ENCODE data around the gene GNG11.

The GNG11 gene

GRCh38 chr7:93938293-93938692 lies 16.8 kb downstream of the GNG11 start (continued):
- TF ChIP-seq ZSCAN30 (tag by site-specific recombination; IDR thresholded peaks at IDR 0.05) (no peak), ZNF600 (tag by site-specific recombination; IDR thresholded peaks at IDR 0.05) (no peak)

- CTCF ChIA-PET = interaction anchor here (0.6 kb wide), 1 partner anchor 702 kb away, joined by 4 read pairs; no protein-coding TSS in a partner anchor
- no peak overlapping the region for H3K4me3 ChIP-seq (ENCODE audit: low read depth, low read length)
- TF ChIP-seq ZNF18 (tag by site-specific recombination; IDR thresholded peaks at IDR 0.05) (no peak), ZNF830 (tag by site-specific recombination; IDR thresholded peaks at IDR 0.05; ENCODE audit: low read depth) (no peak), ZNF155 (tag by site-specific recombination; IDR thresholded peaks at IDR 0.05) (no peak), ZNF302 (tag by site-specific recombination; IDR thresholded peaks at IDR 0.05; ENCODE audit: low read depth) (no peak), YY2 (tag by site-specific recombination; IDR thresholded peaks at IDR 0.05) (no peak), ZNF223 (tag by site-specific recombination; IDR thresholded peaks at IDR 0.05) (no peak), EGR2 (tag by site-specific recombination; IDR thresholded peaks at IDR 0.05; ENCODE audit: low read depth) (no peak), SP2 (tag by site-specific recombination; IDR thresholded peaks at IDR 0.05) (no peak), ZNF423 (tag by site-specific recombination; IDR thresholded peaks at IDR 0.05) (no peak)
- TF ChIP-seq, protein P1, sequence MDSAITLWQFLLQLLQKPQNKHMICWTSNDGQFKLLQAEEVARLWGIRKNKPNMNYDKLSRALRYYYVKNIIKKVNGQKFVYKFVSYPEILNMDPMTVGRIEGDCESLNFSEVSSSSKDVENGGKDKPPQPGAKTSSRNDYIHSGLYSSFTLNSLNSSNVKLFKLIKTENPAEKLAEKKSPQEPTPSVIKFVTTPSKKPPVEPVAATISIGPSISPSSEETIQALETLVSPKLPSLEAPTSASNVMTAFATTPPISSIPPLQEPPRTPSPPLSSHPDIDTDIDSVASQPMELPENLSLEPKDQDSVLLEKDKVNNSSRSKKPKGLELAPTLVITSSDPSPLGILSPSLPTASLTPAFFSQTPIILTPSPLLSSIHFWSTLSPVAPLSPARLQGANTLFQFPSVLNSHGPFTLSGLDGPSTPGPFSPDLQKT (IDR thresholded peaks at IDR 0.05; ENCODE audit: borderline replicate concordance, low read depth, low read length) = no peak
- no peaks in the 10 kb centered on the region for H3K4me1 ChIP-seq (ENCODE audit: control insufficient read depth, insufficient read depth, low read length)
- H3K9me3 ChIP-seq (ENCODE audit: control insufficient read depth, insufficient read depth, low read depth, low read length) = no peaks in the 10 kb centered on the region
- H3K36me3 ChIP-seq (ENCODE audit: control insufficient read depth in 2 of 2, insufficient read depth in 1 of 2, low read length in 2 of 2) = no peaks in the 10 kb centered on the region
- no peak overlapping the region for H3K27ac ChIP-seq (ENCODE audit: extremely low read depth, low read depth, low read length)
- POLR2A ChIA-PET = no interaction called here
These were observed 20.4 kb downstream of the GNG11 start for GRCh38 chr7:93941945-93942344.

- no peak for TF ChIP-seq ZNF214 (tag by site-specific recombination; IDR thresholded peaks at IDR 0.05; ENCODE audit: borderline replicate concordance)
- TF ChIP-seq ZNF23 (tag by site-specific recombination; IDR thresholded peaks at IDR 0.05; ENCODE audit: borderline replicate concordance) = no peak
- TF ChIP-seq PRDM1 (tag by site-specific recombination; IDR thresholded peaks at IDR 0.05) = peak; percentile 40; the same call in 1 of the 2 replicates
- no peak for TF ChIP-seq ZNF184 (tag by site-specific recombination; IDR thresholded peaks at IDR 0.05)
- H3K27ac ChIP-seq (ENCODE audit: extremely low read depth, low read depth, low read length) = no peak overlapping the region
- H3K9me3 ChIP-seq (ENCODE audit: control insufficient read depth, insufficient read depth, low read depth, low read length) = no peaks in the 10 kb centered on the region
- ChIA-PET CTCF (interaction anchor here (0.6 kb wide), 1 partner anchor 1785 kb away, joined by 3 read pairs; no protein-coding TSS in a partner anchor), POLR2A (no interaction called here)
- H3K4me1 ChIP-seq (ENCODE audit: control insufficient read depth, insufficient read depth, low read length) = no peaks in the 10 kb centered on the region
- no peaks in the 10 kb centered on the region for H3K36me3 ChIP-seq (ENCODE audit: control insufficient read depth in 2 of 2, insufficient read depth in 1 of 2, low read length in 2 of 2)
- no peak overlapping the region for H3K4me3 ChIP-seq (ENCODE audit: low read depth, low read length)
These were observed 22.4 kb downstream of the GNG11 start for GRCh38 chr7:93943816-93944540.

DNA sequence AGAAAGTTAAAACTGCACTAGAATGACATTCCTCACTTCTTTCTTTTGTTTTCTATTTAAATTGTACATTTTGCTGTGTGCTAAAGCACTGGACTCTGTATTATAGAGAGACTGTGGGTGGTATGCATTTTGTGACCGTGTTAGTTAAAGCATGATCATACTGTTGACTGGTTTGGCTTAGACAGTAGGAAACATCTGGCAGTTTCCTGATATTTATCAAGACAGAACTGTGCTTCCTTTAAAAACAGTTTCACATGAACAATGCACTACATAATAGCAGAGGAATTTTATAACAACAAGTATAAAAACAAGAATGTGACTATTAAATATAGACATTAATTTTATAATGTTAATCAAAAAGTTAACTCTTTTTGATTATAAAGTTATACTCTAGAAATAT lies 23.1 kb downstream of the GNG11 start:
- H3K9me3 ChIP-seq (ENCODE audit: control insufficient read depth, insufficient read depth, low read depth, low read length) = no peaks in the 10 kb centered on the region
- no peak overlapping the region for H3K4me3 ChIP-seq (ENCODE audit: low read depth, low read length)
- no peak overlapping the region for H3K27ac ChIP-seq (ENCODE audit: extremely low read depth, low read depth, low read length)
- H3K36me3 ChIP-seq (ENCODE audit: control insufficient read depth in 2 of 2, insufficient read depth in 1 of 2, low read length in 2 of 2) = no peaks in the 10 kb centered on the region
- H3K4me1 ChIP-seq (ENCODE audit: control insufficient read depth, insufficient read depth, low read length) = no peaks in the 10 kb centered on the region
- POLR2A ChIA-PET = no interaction called here
- CTCF ChIA-PET = no interaction called here
- no peak for TF ChIP-seq ZNF623 (tag by site-specific recombination; IDR thresholded peaks at IDR 0.05)
- no peak for TF ChIP-seq ZNF629 (tag by site-specific recombination; IDR thresholded peaks at IDR 0.05)
- TF ChIP-seq SETDB1 (IDR thresholded peaks at IDR 0.05; ENCODE audit: insufficient read length, low read length) = no peak
- TF ChIP-seq, protein P2, sequence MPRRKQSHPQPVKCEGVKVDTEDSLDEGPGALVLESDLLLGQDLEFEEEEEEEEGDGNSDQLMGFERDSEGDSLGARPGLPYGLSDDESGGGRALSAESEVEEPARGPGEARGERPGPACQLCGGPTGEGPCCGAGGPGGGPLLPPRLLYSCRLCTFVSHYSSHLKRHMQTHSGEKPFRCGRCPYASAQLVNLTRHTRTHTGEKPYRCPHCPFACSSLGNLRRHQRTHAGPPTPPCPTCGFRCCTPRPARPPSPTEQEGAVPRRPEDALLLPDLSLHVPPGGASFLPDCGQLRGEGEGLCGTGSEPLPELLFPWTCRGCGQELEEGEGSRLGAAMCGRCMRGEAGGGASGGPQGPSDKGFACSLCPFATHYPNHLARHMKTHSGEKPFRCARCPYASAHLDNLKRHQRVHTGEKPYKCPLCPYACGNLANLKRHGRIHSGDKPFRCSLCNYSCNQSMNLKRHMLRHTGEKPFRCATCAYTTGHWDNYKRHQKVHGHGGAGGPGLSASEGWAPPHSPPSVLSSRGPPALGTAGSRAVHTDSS (tag by site-specific recombination; IDR thresholded peaks at IDR 0.05) = no peak
- TF ChIP-seq, protein P3, sequence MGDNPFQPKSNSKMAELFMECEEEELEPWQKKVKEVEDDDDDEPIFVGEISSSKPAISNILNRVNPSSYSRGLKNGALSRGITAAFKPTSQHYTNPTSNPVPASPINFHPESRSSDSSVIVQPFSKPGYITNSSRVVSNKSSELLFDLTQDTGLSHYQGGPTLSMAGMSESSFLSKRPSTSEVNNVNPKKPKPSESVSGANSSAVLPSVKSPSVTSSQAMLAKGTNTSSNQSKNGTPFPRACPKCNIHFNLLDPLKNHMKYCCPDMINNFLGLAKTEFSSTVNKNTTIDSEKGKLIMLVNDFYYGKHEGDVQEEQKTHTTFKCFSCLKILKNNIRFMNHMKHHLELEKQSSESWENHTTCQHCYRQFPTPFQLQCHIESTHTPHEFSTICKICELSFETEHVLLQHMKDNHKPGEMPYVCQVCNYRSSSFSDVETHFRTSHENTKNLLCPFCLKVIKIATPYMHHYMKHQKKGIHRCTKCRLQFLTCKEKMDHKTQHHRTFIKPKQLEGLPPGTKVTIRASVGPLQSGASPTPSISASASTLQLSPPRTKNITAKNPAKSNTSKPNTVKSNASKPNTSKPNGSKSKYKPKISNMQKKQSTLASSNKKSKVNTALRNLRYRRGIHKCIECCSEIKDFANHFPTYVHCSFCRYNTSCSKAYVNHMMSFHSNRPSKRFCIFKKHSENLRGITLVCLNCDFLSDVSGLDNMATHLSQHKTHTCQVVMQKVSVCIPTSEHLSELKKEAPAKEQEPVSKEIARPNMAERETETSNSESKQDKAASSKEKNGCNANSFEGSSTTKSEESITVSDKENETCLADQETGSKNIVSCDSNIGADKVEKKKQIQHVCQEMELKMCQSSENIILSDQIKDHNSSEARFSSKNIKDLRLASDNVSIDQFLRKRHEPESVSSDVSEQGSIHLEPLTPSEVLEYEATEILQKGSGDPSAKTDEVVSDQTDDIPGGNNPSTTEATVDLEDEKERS (tag by site-specific recombination; IDR thresholded peaks at IDR 0.05) = no peak
- no peak for TF ChIP-seq ZNF221 (tag by site-specific recombination; IDR thresholded peaks at IDR 0.05; ENCODE audit: borderline replicate concordance)
